ENCODE results near the gene SFXN4. TPM values are rescaled to one million over a fixed set of nuclear protein-coding genes. Genes with fewer than 3 reads are reported as not detected.
"Not testable (repeated sequence)": the region's sequence is repeated elsewhere in the genome, so short reads cannot be mapped to it uniquely, and the experiment has no call there.

SFXN4 gene
- total and polyA plus RNA-seq, 12 donors: 31.0 to 135 (median 51.2) TPM

DNA sequence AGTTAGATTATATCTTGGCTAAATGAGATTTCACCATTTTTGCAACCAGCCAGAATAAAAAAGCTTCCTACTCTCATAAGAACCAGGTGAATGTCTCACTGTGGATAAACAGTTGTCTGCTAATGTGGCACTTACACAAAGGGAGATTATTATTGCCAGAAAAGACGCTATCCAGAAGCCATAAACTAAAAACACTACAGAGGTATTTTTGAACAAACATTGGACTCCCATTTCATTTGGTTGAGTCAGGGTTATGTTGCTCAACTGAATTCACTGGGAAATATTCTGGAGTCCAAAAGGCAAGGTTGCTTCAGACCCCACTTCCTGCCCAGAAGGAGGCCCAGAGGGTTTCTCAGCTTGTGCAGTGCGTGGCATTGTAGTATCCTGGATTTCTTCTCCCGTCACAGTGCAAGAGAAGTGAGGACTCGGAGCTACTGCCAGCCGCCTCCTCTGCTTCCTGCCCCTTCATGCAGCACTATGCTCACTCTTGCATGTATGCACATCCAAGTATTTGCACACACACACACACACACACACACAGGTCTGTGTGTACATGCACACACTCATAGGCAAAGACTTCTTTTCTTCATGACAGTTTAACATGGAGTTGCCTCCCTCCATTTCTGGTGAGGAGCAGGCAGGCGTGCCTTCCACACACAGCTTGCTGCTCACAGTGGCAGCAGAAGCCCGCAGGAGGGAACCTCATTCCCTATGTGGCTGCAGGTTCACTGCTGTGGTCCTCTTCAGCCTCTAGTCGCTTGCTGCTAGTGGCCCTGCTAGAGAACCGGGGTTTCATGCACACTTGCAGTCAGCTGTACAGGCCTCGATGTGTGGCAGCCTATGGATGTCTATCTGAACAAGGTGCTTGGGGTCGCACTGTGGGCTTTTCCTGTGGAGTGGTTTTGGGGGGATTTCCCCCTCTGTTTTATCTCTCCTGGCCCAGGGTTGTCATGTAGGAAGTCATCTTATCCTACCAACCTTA lies 51.5 kb downstream of the SFXN4 start:
- peak in 1 of 7 donors; percentile 22 for DNase-seq
- Histone ChIP-seq H3K27me3 (no peaks in the 10 kb centered on the region), H3K36me3 (replicated peaks in 1 of 2) (peaks cover 0 to 47% of the 10 kb centered on the region in 2 donors), H3K9me3 (replicated peaks in 1 of 3) (no peaks in the 10 kb centered on the region), H3K27ac (no peak overlapping the region), H3K4me1 (replicated peaks in 1 of 2) (no peaks in the 10 kb centered on the region), H3K4me3 (no peak overlapping the region)
- intact Hi-C loops (cut with DNase I): no loop called here
- TF ChIP-seq POLR2A (IDR thresholded peaks at IDR 0.05): no peak
- TF ChIP-seq, protein P1, sequence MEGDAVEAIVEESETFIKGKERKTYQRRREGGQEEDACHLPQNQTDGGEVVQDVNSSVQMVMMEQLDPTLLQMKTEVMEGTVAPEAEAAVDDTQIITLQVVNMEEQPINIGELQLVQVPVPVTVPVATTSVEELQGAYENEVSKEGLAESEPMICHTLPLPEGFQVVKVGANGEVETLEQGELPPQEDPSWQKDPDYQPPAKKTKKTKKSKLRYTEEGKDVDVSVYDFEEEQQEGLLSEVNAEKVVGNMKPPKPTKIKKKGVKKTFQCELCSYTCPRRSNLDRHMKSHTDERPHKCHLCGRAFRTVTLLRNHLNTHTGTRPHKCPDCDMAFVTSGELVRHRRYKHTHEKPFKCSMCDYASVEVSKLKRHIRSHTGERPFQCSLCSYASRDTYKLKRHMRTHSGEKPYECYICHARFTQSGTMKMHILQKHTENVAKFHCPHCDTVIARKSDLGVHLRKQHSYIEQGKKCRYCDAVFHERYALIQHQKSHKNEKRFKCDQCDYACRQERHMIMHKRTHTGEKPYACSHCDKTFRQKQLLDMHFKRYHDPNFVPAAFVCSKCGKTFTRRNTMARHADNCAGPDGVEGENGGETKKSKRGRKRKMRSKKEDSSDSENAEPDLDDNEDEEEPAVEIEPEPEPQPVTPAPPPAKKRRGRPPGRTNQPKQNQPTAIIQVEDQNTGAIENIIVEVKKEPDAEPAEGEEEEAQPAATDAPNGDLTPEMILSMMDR (IDR thresholded peaks at IDR 0.05): no peak
- WGBS, 4 donors: 78 to 86% (median 81%) methylated on average over 11 of the region's 11 CpGs

DNA sequence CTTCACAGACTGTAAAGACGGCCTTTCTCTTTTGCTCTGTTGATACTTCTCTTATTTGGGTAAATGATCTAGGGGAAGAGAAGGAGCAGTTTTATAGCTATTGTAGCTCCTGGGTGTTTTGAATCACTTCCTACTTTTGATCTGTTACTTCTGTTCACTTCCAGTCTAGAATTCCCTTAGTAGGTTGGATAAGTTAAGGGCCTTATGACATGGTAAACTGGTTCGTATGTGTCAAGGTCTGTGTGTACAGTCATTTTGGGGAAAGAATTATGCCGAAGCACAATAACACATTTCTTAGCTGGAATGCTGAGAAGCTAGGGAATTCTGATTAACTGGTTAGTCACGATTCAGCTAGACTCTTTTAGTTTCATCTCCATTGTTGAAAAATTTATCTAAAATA lies 53.5 kb downstream of the SFXN4 start:
- TF ChIP-seq, protein P1 (IDR thresholded peaks at IDR 0.05): no peak
- no peak for TF ChIP-seq POLR2A (IDR thresholded peaks at IDR 0.05)
- Histone ChIP-seq H3K4me1 (replicated peaks in 1 of 2) (no peaks in the 10 kb centered on the region), H3K27ac (no peak overlapping the region), H3K4me3 (no peak overlapping the region), H3K9me3 (replicated peaks in 1 of 3) (no peaks in the 10 kb centered on the region), H3K36me3 (replicated peaks in 1 of 2) (peaks cover 0 to 49% of the 10 kb centered on the region in 2 donors), H3K27me3 (no peaks in the 10 kb centered on the region)
- DNase-seq: no peak
- intact Hi-C loops (cut with DNase I): no loop called here
- 68 to 87% (median 72%) methylated on average over 4 of the region's 4 CpGs for WGBS, 4 donors

DNA sequence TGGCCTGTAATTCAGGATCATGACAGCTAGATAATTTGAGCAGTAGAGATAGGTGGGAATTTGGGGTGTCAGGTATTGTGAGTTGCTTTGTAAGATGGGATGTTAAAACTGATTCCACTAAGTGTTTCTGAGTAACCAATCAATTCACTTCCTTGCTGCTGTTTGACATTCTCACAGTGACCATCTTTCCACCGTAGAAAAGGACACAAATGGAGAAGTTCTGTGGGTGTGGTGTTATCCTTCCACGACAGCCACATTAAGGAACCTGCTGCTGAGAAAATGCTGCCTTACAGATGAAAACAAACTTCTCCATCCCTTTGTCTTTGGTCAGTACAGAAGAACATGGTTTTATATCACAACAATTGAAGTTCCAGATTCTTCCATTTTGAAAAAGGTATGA lies 57.7 kb downstream of the SFXN4 start:
- intact Hi-C loops (cut with DNase I); H3K27me3 ChIP-seq; H3K4me3 ChIP-seq; H3K27ac ChIP-seq; DNase-seq; H3K9me3 ChIP-seq (replicated peaks in 1 of 3): not testable (repeated sequence)
- WGBS, 4 donors: 75 to 83% (median 79%) methylated on average over 2 of the region's 2 CpGs
- H3K4me1 ChIP-seq (replicated peaks in 1 of 2): peaks cover 6 to 11% of the 10 kb centered on the region in 2 donors
- peaks cover 0 to 39% of the 10 kb centered on the region in 2 donors for H3K36me3 ChIP-seq (replicated peaks in 1 of 2)

DNA sequence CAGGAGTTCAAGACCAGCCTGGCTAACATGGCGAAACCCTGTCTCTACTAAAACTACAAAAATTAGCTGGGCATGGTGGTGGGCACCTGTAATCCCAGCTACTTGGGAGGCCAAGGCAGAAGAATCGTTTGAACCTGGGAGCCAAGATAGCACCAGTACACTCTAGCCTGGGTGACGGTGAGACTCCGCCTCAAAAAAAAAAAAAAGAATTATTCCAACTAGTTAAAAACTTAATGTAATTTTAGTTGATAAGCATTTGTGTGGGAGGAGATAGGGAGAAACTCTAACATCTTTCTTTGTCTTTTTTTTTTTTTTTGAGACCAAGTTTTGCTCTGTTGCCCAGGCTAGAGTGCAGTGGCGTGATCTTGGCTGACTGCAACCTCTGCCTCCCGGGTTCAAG lies 58.4 kb downstream of the SFXN4 start:
- Histone ChIP-seq H3K4me1 (replicated peaks in 1 of 2) (peaks cover 6 to 11% of the 10 kb centered on the region in 2 donors), H3K36me3 (replicated peaks in 1 of 2) (peaks cover 0 to 34% of the 10 kb centered on the region in 2 donors)
- H3K9me3 ChIP-seq (replicated peaks in 1 of 3); H3K4me3 ChIP-seq; intact Hi-C loops (cut with DNase I); H3K27me3 ChIP-seq; DNase-seq; H3K27ac ChIP-seq: not testable (repeated sequence)
- WGBS, 4 donors: 91 to 96% (median 95%) methylated on average over 6 of the region's 6 CpGs

DNA sequence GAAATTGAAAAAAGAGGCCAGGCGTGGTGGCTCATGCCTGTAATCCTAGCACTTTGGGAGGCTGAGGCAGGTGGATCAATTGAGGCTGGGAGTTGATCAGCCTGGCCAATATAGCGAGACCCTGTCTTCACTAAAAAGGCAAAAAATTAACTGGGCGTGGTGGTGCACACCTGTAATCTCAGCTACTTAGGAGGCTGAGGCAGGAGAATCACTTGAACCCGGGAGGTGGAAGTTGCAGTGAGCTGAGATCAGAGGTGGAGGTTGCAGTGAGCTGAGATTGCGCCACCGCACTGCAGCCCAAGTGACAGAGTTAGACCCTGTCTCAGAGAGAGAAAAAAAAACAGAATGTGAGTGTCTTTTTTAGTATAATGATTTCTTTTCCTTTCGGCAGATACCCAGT lies 59.6 kb downstream of the SFXN4 start:
- H3K27ac ChIP-seq; H3K9me3 ChIP-seq (replicated peaks in 1 of 3); H3K4me3 ChIP-seq; H3K27me3 ChIP-seq; intact Hi-C loops (cut with DNase I); DNase-seq: not testable (repeated sequence)
- 93 to 98% (median 96%) methylated on average over 7 of the region's 7 CpGs for WGBS, 4 donors
- peaks cover 0 to 30% of the 10 kb centered on the region in 2 donors for H3K36me3 ChIP-seq (replicated peaks in 1 of 2)
- peaks cover 6 to 11% of the 10 kb centered on the region in 2 donors for H3K4me1 ChIP-seq (replicated peaks in 1 of 2)

All from adrenal gland (tissue), 12 donors.